ENCODE measurements around the gene C1QL3. TPM values are rescaled to one million over a fixed set of nuclear protein-coding genes. Genes with fewer than 3 reads are reported as not detected.

C1QL3 gene
- total and polyA plus RNA-seq, 8 donors = 0.13 to 1.3 (median 0.64) TPM; not detected in 2

GRCh38 chr10:16536155-16536554 lies 14.5 kb upstream of the C1QL3 start:
- no peaks in the 10 kb centered on the region for H3K36me3 ChIP-seq
- H3K4me1 ChIP-seq = no peaks in the 10 kb centered on the region
- intact Hi-C loops (cut with DNase I) = no loop called here
- no peak for TF ChIP-seq CTCF (IDR thresholded peaks at IDR 0.05)
- H3K4me3 ChIP-seq = no peak overlapping the region
- H3K9me3 ChIP-seq = no peaks in the 10 kb centered on the region
- H3K27me3 ChIP-seq = no peaks in the 10 kb centered on the region
- no peak overlapping the region for H3K27ac ChIP-seq
- ATAC-seq (no peak), DNase-seq (no peak)

DNA sequence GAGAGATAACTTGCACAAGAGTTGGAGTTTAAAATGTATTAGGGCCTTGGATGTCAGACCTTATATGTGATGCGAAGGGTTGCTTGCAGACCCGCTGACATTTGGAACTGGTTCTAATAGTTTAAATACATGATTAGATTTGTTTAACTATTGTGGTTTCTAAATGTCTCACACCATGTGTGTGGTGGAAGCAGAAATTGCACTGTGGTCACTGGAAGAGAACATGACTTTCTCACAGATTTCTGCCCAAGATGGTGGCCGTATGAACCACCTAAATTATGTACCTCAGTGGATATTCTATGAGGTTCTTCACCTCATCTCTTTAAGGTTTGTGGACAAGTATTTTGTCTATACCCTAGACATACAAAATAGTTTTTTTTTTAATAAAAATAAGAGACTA lies 8.2 kb upstream of the C1QL3 start:
- H3K36me3 ChIP-seq = no peaks in the 10 kb centered on the region
- TF ChIP-seq CTCF (IDR thresholded peaks at IDR 0.05) = no peak
- H3K4me1 ChIP-seq = no peaks in the 10 kb centered on the region
- DNase-seq (no peak), ATAC-seq (no peak)
- H3K27ac ChIP-seq = no peak overlapping the region
- no peak overlapping the region for H3K4me3 ChIP-seq
- intact Hi-C loops (cut with DNase I) = no loop called here
- no peaks in the 10 kb centered on the region for H3K9me3 ChIP-seq
- H3K27me3 ChIP-seq = no peaks in the 10 kb centered on the region

DNA sequence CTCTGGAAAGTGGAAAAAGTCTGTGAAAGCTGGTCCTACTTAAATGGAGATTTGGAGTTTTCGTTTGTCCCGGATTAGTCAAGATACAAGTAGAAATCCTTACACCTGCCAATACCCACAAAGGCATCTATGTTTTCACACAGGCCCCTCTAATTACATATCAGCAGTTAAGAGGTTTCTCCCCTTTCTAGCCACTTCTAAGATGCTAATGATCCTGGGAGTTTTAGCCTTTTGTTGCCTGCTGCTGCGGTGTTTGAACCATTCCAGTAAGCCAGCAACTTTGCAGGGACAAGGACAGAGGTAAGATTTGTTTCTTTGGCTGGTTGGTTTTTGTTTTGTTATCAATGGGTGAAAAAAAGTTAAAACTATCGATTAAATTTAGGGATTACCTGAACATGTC lies 5.8 kb upstream of the C1QL3 start:
- Histone ChIP-seq H3K4me1 (no peaks in the 10 kb centered on the region), H3K9me3 (no peaks in the 10 kb centered on the region), H3K4me3 (no peak overlapping the region), H3K36me3 (no peaks in the 10 kb centered on the region), H3K27ac (no peak overlapping the region), H3K27me3 (peaks cover 5 to 14% of the 10 kb centered on the region in 2 donors)
- no peak for DNase-seq
- intact Hi-C loops (cut with DNase I) = no loop called here
- no peak for ATAC-seq
- TF ChIP-seq CTCF (IDR thresholded peaks at IDR 0.05) = no peak

- H3K4me3 ChIP-seq = peak overlapping the region; percentile 22 to 31
- H3K36me3 ChIP-seq = no peaks in the 10 kb centered on the region
- TF ChIP-seq CTCF (IDR thresholded peaks at IDR 0.05) = no peak
- no peak overlapping the region for H3K27ac ChIP-seq
- peak in 1 of 4 donors; percentile 76 for DNase-seq
- H3K27me3 ChIP-seq = peaks cover 42 to 54% of the 10 kb centered on the region in 2 donors
- no peaks in the 10 kb centered on the region for H3K9me3 ChIP-seq
- intact Hi-C loops (cut with DNase I) = no loop called here
- peaks cover 8 to 27% of the 10 kb centered on the region in 2 donors for H3K4me1 ChIP-seq
- peak; percentile 62 for ATAC-seq
Measured at GRCh38 chr10:16520900-16521299, 779 bp downstream of the C1QL3 start.

DNA sequence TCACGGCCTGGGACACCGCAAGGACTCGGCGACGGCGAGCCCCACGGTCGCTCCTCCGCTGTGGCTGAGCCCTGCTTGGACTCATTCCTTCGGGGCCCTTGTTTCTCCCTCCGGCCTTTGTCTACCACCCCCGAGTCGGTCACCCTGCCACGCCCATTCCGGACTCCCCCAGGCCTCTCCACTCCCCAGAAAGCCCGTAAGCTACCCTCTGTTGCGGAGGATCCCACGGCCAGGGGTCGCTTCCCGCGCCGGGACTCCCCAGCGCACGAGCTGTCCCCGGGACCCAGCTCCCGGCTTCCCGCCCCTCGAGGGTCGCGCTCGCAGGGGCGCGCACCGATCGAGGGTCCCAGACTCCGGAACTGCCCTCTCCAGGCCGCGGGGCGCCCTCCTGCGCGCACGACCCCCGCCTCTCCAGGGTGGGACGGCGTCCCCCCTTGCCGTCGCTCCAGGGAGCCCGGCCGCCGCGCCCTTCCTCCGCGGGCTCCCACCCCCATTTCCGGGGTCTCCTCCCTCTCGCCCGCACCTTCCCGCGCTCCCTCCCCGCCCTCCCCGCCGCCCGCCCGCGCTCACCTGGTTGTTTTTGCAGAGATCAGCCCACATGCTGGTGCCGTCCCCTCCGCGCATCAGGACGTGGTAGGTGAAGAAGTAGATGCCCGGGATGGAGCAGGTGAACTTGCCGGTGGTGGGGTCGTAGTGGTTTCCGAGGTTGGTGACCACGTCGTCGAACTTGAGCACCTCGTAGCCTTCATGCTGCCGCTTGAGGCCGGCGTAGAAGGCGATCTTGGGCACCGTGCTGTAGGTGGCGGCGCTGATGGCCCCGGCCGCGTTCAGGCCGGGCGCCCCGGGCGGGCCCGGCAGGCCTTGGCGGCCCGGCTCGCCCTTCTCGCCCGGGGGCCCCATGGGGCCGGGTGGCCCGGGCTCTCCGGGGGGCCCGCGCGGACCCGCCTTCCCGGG lies 1.5 kb downstream of the C1QL3 start:
- Histone ChIP-seq H3K36me3 (no peaks in the 10 kb centered on the region), H3K27me3 (peaks cover 42 to 54% of the 10 kb centered on the region in 2 donors), H3K4me3 (peak overlapping the region in 1 of 2 donors; percentile 31), H3K9me3 (no peaks in the 10 kb centered on the region), H3K4me1 (peaks cover 8 to 27% of the 10 kb centered on the region in 2 donors), H3K27ac (no peak overlapping the region)
- intact Hi-C loops (cut with DNase I) = no loop called here
- DNase-seq (peak in 1 of 4 donors; percentile 65), ATAC-seq (peak; percentile 42)
- no peak for TF ChIP-seq CTCF (IDR thresholded peaks at IDR 0.05)
